Measurements from ENCODE around the gene TENT5C.

The TENT5C gene

DNA sequence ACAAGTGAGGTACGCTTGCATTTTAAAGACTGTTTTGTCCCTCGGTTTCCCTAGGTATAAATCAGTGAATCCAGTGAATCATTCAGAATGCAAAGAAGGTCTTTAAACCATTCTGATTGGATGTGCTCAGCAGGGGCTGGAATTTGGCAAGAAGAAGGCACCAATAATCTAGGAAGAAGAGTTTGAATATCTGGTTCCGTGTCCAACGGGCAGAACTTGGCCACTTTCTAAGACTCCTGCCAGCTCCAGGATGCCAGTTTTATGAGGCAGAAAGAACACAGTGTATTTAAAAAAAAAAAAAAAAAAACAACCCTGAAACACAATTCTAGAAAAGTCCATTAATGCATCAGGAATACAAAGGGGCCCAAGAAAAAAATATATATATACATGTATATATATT is 3.0 kb upstream of the TENT5C start:
- no peak overlapping the region for H3K4me2 ChIP-seq (ENCODE audit: low read length)
- H3K27me3 ChIP-seq (ENCODE audit: control insufficient read depth, low read length), result peaks cover 46% of the 10 kb centered on the region
- H3K9me2 ChIP-seq (replicated peaks; ENCODE audit: control insufficient read depth, low read length), result no peaks in the 10 kb centered on the region
- TF ChIP-seq EZH2phosphoT487 (IDR thresholded peaks at IDR 0.05; ENCODE audit: borderline replicate concordance, low read length) (no peak), CTCF (IDR thresholded peaks at IDR 0.05; ENCODE audit: low read depth, low read length, poor library complexity, severe bottlenecking) (no peak)
- no peak overlapping the region for H3K4me3 ChIP-seq (ENCODE audit: low read length)
- H3K36me3 ChIP-seq (ENCODE audit: control insufficient read depth, low read length), result no peaks in the 10 kb centered on the region
- no peaks in the 10 kb centered on the region for H3F3A ChIP-seq (ENCODE audit: control insufficient read depth, insufficient read depth)
- no peak overlapping the region for H3K27ac ChIP-seq (ENCODE audit: low read depth, low read length)
- no peaks in the 10 kb centered on the region for H4K20me1 ChIP-seq (ENCODE audit: control insufficient read depth, insufficient read depth, low read depth, low read length)
- no peaks in the 10 kb centered on the region for H3K79me2 ChIP-seq (ENCODE audit: control insufficient read depth, low read length)
- H3K9me3 ChIP-seq (ENCODE audit: control insufficient read depth, insufficient read depth, low read length), result no peaks in the 10 kb centered on the region
- peaks cover 24% of the 10 kb centered on the region for H3K4me1 ChIP-seq (ENCODE audit: control insufficient read depth, low read length)

- Histone ChIP-seq H4K20me1 (ENCODE audit: control insufficient read depth, insufficient read depth, low read depth, low read length) (no peaks in the 10 kb centered on the region), H3K9me2 (replicated peaks; ENCODE audit: control insufficient read depth, low read length) (no peaks in the 10 kb centered on the region), H3F3A (ENCODE audit: control insufficient read depth, insufficient read depth) (no peaks in the 10 kb centered on the region), H3K27ac (ENCODE audit: low read depth, low read length) (no peak overlapping the region), H3K4me2 (ENCODE audit: low read length) (peak overlapping the region; percentile 71), H3K36me3 (ENCODE audit: control insufficient read depth, low read length) (no peaks in the 10 kb centered on the region), H3K9me3 (ENCODE audit: control insufficient read depth, insufficient read depth, low read length) (no peaks in the 10 kb centered on the region), H3K27me3 (ENCODE audit: control insufficient read depth, low read length) (peaks cover 62% of the 10 kb centered on the region), H3K79me2 (ENCODE audit: control insufficient read depth, low read length) (no peaks in the 10 kb centered on the region), H3K4me1 (ENCODE audit: control insufficient read depth, low read length) (peaks cover 24% of the 10 kb centered on the region), H3K4me3 (ENCODE audit: low read length) (peak overlapping the region; percentile 95)
- no peak for TF ChIP-seq CTCF (IDR thresholded peaks at IDR 0.05; ENCODE audit: low read depth, low read length, poor library complexity, severe bottlenecking)
- no peak for TF ChIP-seq EZH2phosphoT487 (IDR thresholded peaks at IDR 0.05; ENCODE audit: borderline replicate concordance, low read length)
Observed at GRCh38 chr1:117605164-117605773, 579 bp upstream of the TENT5C start.

GRCh38 chr1:117606649-117607430 is 992 bp downstream of the TENT5C start:
- Histone ChIP-seq H3K27ac (ENCODE audit: low read depth, low read length) (no peak overlapping the region), H3K9me3 (ENCODE audit: control insufficient read depth, insufficient read depth, low read length) (no peaks in the 10 kb centered on the region), H3K4me1 (ENCODE audit: control insufficient read depth, low read length) (peaks cover 24% of the 10 kb centered on the region), H3K79me2 (ENCODE audit: control insufficient read depth, low read length) (no peaks in the 10 kb centered on the region), H3F3A (ENCODE audit: control insufficient read depth, insufficient read depth) (no peaks in the 10 kb centered on the region), H3K4me2 (ENCODE audit: low read length) (peak overlapping the region; percentile 71), H3K27me3 (ENCODE audit: control insufficient read depth, low read length) (peaks cover 61% of the 10 kb centered on the region), H3K9me2 (replicated peaks; ENCODE audit: control insufficient read depth, low read length) (no peaks in the 10 kb centered on the region), H3K36me3 (ENCODE audit: control insufficient read depth, low read length) (no peaks in the 10 kb centered on the region), H4K20me1 (ENCODE audit: control insufficient read depth, insufficient read depth, low read depth, low read length) (no peaks in the 10 kb centered on the region), H3K4me3 (ENCODE audit: low read length) (peak overlapping the region; percentile 95)
- TF ChIP-seq CTCF (IDR thresholded peaks at IDR 0.05; ENCODE audit: low read depth, low read length, poor library complexity, severe bottlenecking), result no peak
- peak; percentile 72; the same call in 1 of the 2 replicates for TF ChIP-seq EZH2phosphoT487 (IDR thresholded peaks at IDR 0.05; ENCODE audit: borderline replicate concordance, low read length)

Data from DOHH2 (cell line).